Thyroid gland (tissue), 4 donors: ENCODE results near the gene TRAPPC6A.

Experiments
- CTCF ChIP-seq, 6 experiments: fragments of 200-600 bp in 3 of 6; fragments of 450-650 bp in 3 of 6; sonication (generic) in 3 of 6; IDR thresholded peaks; one replicate each; pipeline ENCODE4 v1.5.1; 2016 to 2019; ENCODE audit warnings: antibody characterized with exemption in 6 of 6, mild to moderate bottlenecking in 2 of 6, inconsistent platforms in 1 of 6, moderate library complexity in 1 of 6
- POLR2A ChIP-seq, 2 donors: fragments of 450-650 bp; IDR thresholded peaks; one replicate each; pipeline ENCODE4 v1.6.1; 2017; ENCODE audit warnings: antibody characterized with exemption in 2 of 2, mild to moderate bottlenecking in 2 of 2, moderate library complexity in 1 of 2

- TF ChIP-seq CTCF (IDR thresholded peaks at IDR 0.05) (no peak), POLR2A (IDR thresholded peaks at IDR 0.05) (no peak)
Observed at GRCh38 chr19:45159210-45159970, 18.6 kb downstream of the TRAPPC6A start.
